Endothelial cell of umbilical vein (primary cell): ENCODE measurements around the gene MAPK8.

Source experiments
- EZH2 ChIP-seq: IDR thresholded peaks from 2 replicates; pipeline ENCODE4 v1.6.1; 2012; ENCODE audit warnings: borderline replicate concordance, low read depth, mild to moderate bottlenecking, moderate library complexity, low read length, inconsistent platforms; ENCODE audit not compliant: severe bottlenecking
- GATA2 ChIP-seq: IDR thresholded peaks from 2 replicates; pipeline ENCODE4 v1.7.0; 2011; ENCODE audit warnings: low read depth, mild to moderate bottlenecking, moderate library complexity, mixed read lengths, low read length; ENCODE audit not compliant: insufficient read length, insufficient read depth
- MYC ChIP-seq: IDR thresholded peaks from one replicate; pipeline ENCODE4 v1.6.1; 2011; ENCODE audit warnings: mild to moderate bottlenecking, low read depth, low read length
- POLR2A ChIP-seq: IDR thresholded peaks from 2 replicates; pipeline ENCODE4 v1.6.1; 2012; ENCODE audit warnings: low read depth, mild to moderate bottlenecking, control low read depth, low read length
- POLR2AphosphoS5 ChIP-seq: IDR thresholded peaks from 2 replicates; pipeline ENCODE4 v1.6.1; 2012; ENCODE audit warnings: low read depth, mild to moderate bottlenecking, control low read depth, low read length, moderate library complexity; ENCODE audit not compliant: insufficient read depth
- TF ChIP-seq, protein P1 (sequence below), 2 donors: IDR thresholded peaks; 1 replicate in 1 of 2; 2 replicates in 1 of 2; pipeline ENCODE4 v1.5.1; 2011; ENCODE audit warnings: low read length in 2 of 2, mild to moderate bottlenecking in 2 of 2, moderate library complexity in 2 of 2, control low read depth in 1 of 2, inconsistent platforms in 1 of 2, low read depth in 1 of 2; ENCODE audit not compliant: insufficient read depth in 1 of 2; ENCODE audit errors: extremely low read depth in 1 of 2

- TF ChIP-seq EZH2 = no peak
- TF ChIP-seq, protein P1, sequence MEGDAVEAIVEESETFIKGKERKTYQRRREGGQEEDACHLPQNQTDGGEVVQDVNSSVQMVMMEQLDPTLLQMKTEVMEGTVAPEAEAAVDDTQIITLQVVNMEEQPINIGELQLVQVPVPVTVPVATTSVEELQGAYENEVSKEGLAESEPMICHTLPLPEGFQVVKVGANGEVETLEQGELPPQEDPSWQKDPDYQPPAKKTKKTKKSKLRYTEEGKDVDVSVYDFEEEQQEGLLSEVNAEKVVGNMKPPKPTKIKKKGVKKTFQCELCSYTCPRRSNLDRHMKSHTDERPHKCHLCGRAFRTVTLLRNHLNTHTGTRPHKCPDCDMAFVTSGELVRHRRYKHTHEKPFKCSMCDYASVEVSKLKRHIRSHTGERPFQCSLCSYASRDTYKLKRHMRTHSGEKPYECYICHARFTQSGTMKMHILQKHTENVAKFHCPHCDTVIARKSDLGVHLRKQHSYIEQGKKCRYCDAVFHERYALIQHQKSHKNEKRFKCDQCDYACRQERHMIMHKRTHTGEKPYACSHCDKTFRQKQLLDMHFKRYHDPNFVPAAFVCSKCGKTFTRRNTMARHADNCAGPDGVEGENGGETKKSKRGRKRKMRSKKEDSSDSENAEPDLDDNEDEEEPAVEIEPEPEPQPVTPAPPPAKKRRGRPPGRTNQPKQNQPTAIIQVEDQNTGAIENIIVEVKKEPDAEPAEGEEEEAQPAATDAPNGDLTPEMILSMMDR (IDR thresholded peaks at IDR 0.05; ENCODE audit: extremely low read depth in 1 of 2, insufficient read depth in 1 of 2, low read depth in 1 of 2, low read length in 2 of 2) = no peak
- no peak for TF ChIP-seq POLR2A
- TF ChIP-seq GATA2 = no peak
- no peak for TF ChIP-seq POLR2AphosphoS5
- TF ChIP-seq MYC = no peak
Observed at GRCh38 chr10:48377751-48378530, 71.5 kb downstream of the MAPK8 start.
